Measurements from ENCODE around the gene NPDC1.

The NPDC1 gene

DNA sequence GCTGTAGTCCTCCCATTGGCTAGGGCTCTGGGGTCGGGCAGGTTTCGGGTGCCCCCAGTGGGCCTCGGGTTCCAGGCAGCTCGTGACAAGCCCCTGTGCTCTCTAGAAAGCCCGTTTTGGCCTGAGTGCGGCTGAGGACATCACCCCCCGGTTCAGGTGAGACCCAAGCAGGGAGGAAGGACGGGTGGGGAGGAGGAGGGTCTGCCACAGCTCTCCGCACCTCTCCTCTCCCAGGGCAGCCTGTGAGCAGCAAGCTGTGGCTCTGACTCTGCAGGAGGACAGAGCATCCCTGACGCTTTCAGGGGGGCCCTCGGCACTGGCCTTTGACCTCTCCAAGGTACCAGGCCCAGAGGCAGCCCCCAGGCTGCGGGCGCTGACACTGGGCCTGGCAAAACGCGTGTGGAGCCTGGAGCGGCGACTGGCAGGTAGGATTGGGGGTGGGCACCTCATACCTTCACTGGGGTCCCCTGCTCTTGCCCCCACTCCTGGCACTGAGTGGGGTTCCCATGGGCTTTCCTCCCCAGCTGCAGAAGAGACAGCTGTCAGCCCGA lies 53.1 kb downstream of the NPDC1 start:
- DNase-seq (ENCODE audit: low spot score), result no peak

DNA sequence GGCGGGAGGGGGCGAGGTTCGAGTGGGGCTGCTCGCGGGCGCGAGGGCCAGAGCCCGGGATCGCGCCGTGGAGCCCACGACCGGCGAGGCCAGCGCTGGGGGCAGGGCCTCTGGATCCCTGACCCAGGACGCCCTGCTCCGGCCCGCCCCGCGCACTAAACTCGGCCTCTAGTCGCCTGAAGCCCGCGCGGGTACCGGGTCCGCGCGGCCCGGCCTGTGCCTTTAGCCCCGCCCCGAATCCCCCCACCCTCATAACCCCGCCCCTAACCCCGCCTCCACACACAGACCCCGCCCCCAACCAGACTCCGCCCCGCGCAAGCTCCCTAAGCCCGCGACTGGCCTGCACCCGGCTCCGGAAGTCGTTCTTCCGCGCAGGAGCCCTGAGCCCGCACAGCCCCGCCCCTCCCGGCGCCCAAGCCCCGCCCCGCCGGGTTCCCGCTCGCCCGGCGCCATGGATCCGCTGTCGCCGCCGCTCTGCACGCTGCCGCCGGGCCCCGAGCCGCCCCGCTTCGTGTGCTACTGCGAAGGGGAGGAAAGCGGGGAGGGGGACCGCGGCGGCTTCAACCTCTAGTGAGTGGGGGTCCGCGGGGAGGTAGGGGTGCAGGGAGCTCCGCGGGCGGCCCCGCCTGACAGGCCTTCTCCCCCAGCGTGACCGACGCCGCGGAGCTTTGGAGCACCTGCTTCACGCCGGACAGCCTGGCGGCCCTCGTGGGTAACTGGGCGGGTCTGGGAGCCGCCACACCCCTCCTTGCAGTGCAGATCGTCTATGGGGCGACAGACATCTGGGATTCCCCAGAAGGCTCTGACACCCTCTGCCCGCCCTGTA lies 53.8 kb downstream of the NPDC1 start, which contains the start of gene PAXX:
TSS of gene PAXX (plus strand) at position 430 of the 826 bp plus-strand sequence. CDS start at position 452, 22 bp downstream.
- DNase-seq (ENCODE audit: low spot score), result peak; percentile 92

DNA sequence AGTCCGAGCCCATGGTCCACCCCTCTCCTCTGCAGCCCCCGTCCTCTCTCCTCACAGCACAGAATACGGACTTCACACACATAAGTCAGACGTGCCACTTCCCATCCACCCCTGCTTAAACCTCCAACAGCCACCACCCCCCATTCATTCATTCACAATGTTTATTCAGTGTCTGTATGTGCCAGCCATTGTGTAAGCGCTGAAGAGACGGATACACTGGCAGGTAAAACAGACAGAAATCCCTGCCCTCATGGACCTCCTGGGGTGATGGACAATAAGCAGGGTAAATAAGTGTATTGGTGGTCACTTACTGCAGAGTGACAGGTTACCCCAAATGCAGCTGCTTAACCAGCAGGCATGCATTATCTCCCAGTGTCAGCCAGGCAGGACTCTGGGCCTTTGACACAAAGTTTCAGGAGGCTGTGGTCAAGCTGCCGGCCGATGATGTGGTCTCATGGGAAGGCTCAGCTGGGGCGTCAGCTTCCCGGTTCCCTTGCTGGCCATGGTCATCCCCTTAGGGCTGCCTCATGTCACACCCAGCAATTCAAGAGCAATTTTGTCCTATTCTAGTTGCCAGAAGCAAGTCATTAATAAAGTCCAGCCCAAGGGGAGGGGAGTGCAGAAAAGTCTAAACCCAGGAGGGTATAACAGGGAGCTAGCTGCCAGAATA lies 55.6 kb downstream of the NPDC1 start:
- no peak for DNase-seq (ENCODE audit: low spot score)
